ENCODE results near the gene G3BP2.

The G3BP2 gene

GRCh38 chr4:75634951-75635350 lies 38.3 kb downstream of the G3BP2 start:
- DNase-seq (ENCODE audit: low spot score) (no peak), ATAC-seq (ENCODE audit: low read depth) (no peak)
- Histone ChIP-seq H3K27me3 (ENCODE audit: insufficient read depth, poor library complexity, severe bottlenecking) (no peaks in the 10 kb centered on the region), H3K4me3 (ENCODE audit: severe bottlenecking) (no peak overlapping the region), H3K36me3 (ENCODE audit: low read depth) (no peaks in the 10 kb centered on the region), H3K27ac (ENCODE audit: poor library complexity, severe bottlenecking) (no peak overlapping the region), H3K4me1 (ENCODE audit: insufficient read depth, poor library complexity, severe bottlenecking) (peaks cover 3% of the 10 kb centered on the region), H3K9me3 (ENCODE audit: severe bottlenecking) (no peaks in the 10 kb centered on the region)
- TF ChIP-seq, protein P1, sequence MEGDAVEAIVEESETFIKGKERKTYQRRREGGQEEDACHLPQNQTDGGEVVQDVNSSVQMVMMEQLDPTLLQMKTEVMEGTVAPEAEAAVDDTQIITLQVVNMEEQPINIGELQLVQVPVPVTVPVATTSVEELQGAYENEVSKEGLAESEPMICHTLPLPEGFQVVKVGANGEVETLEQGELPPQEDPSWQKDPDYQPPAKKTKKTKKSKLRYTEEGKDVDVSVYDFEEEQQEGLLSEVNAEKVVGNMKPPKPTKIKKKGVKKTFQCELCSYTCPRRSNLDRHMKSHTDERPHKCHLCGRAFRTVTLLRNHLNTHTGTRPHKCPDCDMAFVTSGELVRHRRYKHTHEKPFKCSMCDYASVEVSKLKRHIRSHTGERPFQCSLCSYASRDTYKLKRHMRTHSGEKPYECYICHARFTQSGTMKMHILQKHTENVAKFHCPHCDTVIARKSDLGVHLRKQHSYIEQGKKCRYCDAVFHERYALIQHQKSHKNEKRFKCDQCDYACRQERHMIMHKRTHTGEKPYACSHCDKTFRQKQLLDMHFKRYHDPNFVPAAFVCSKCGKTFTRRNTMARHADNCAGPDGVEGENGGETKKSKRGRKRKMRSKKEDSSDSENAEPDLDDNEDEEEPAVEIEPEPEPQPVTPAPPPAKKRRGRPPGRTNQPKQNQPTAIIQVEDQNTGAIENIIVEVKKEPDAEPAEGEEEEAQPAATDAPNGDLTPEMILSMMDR (IDR thresholded peaks at IDR 0.05; ENCODE audit: poor library complexity, severe bottlenecking): no peak

- ATAC-seq (ENCODE audit: low read depth): no peak
- peaks cover 5% of the 10 kb centered on the region for H3K4me1 ChIP-seq (ENCODE audit: insufficient read depth, poor library complexity, severe bottlenecking)
- no peaks in the 10 kb centered on the region for H3K9me3 ChIP-seq (ENCODE audit: severe bottlenecking)
- TF ChIP-seq, protein P1 (IDR thresholded peaks at IDR 0.05; ENCODE audit: poor library complexity, severe bottlenecking): no peak
- H3K36me3 ChIP-seq (ENCODE audit: low read depth): no peaks in the 10 kb centered on the region
- no peak overlapping the region for H3K4me3 ChIP-seq (ENCODE audit: severe bottlenecking)
- no peak for DNase-seq (ENCODE audit: low spot score)
- H3K27ac ChIP-seq (ENCODE audit: poor library complexity, severe bottlenecking): no peak overlapping the region
- no peaks in the 10 kb centered on the region for H3K27me3 ChIP-seq (ENCODE audit: insufficient read depth, poor library complexity, severe bottlenecking)
Observed at GRCh38 chr4:75634281-75634680, 38.9 kb downstream of the G3BP2 start.

DNA sequence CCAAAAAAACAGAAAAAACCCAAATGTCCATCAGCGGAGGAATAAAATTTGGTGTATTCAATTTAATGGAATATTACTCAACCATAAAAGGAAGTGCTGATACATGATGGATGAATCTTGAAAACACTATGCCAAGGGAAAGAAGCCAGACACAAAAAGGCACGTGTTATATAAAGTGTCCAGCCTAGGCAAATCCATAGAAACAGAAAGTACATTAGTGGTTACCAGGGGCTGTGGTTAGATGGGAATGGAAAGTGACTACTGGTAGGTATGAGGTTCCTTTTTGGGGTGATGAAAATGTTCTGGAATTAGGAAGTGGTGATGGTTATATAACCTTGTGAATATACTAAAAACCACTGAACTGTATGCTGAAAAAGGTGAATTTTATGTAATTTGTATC lies 39.4 kb downstream of the G3BP2 start:
- ATAC-seq (ENCODE audit: low read depth): no peak
- no peaks in the 10 kb centered on the region for H3K9me3 ChIP-seq (ENCODE audit: severe bottlenecking)
- H3K4me3 ChIP-seq (ENCODE audit: severe bottlenecking): no peak overlapping the region
- no peak for DNase-seq (ENCODE audit: low spot score)
- H3K36me3 ChIP-seq (ENCODE audit: low read depth): no peaks in the 10 kb centered on the region
- no peak overlapping the region for H3K27ac ChIP-seq (ENCODE audit: poor library complexity, severe bottlenecking)
- H3K4me1 ChIP-seq (ENCODE audit: insufficient read depth, poor library complexity, severe bottlenecking): peaks cover 8% of the 10 kb centered on the region
- TF ChIP-seq, protein P1 (IDR thresholded peaks at IDR 0.05; ENCODE audit: poor library complexity, severe bottlenecking): no peak
- H3K27me3 ChIP-seq (ENCODE audit: insufficient read depth, poor library complexity, severe bottlenecking): no peaks in the 10 kb centered on the region

GRCh38 chr4:75630937-75631329 lies 42.3 kb downstream of the G3BP2 start:
- no peak for ATAC-seq (ENCODE audit: low read depth)
- TF ChIP-seq, protein P1 (IDR thresholded peaks at IDR 0.05; ENCODE audit: poor library complexity, severe bottlenecking): no peak
- no peaks in the 10 kb centered on the region for H3K36me3 ChIP-seq (ENCODE audit: low read depth)
- H3K27me3 ChIP-seq (ENCODE audit: insufficient read depth, poor library complexity, severe bottlenecking): no peaks in the 10 kb centered on the region
- no peaks in the 10 kb centered on the region for H3K9me3 ChIP-seq (ENCODE audit: severe bottlenecking)
- peaks cover 8% of the 10 kb centered on the region for H3K4me1 ChIP-seq (ENCODE audit: insufficient read depth, poor library complexity, severe bottlenecking)
- DNase-seq (ENCODE audit: low spot score): no peak
- H3K27ac ChIP-seq (ENCODE audit: poor library complexity, severe bottlenecking): no peak overlapping the region
- H3K4me3 ChIP-seq (ENCODE audit: severe bottlenecking): peak overlapping the region; percentile 36

- H3K4me3 ChIP-seq (ENCODE audit: severe bottlenecking): peak within 1 kb of the TSS; percentile 36
- DNase-seq (ENCODE audit: low spot score): peak; percentile 87
- TF ChIP-seq, protein P1 (IDR thresholded peaks at IDR 0.05; ENCODE audit: poor library complexity, severe bottlenecking): no peak
- peaks cover 8% of the 10 kb centered on the region for H3K4me1 ChIP-seq (ENCODE audit: insufficient read depth, poor library complexity, severe bottlenecking)
- H3K27me3 ChIP-seq (ENCODE audit: insufficient read depth, poor library complexity, severe bottlenecking): no peaks in the 10 kb centered on the region
- H3K27ac ChIP-seq (ENCODE audit: poor library complexity, severe bottlenecking): no peak within 1 kb of the TSS
- peak; percentile 92 for ATAC-seq (ENCODE audit: low read depth)
- no peaks in the 10 kb centered on the region for H3K9me3 ChIP-seq (ENCODE audit: severe bottlenecking)
- H3K36me3 ChIP-seq (ENCODE audit: low read depth): no peaks in the 10 kb centered on the region
Observed at GRCh38 chr4:75630174-75630936, 42.9 kb downstream of the G3BP2 start, which contains the start of gene CDKL2. CDKL2 (minus strand) TSS chr4:75630528; CDS start chr4:75625988, 4,540 bp downstream.

All from RWPE2 (cell line).